Kasumi-1 (cell line): ENCODE results near the gene MRPL42.
"Not testable (repeated sequence)": the region's sequence is repeated elsewhere in the genome, so short reads cannot be mapped to it uniquely, and the experiment has no call there.

ENCODE experiments used
- DNase-seq, 2 experiments: peaks; one replicate each; lab custom pipeline; 2025; lab: John Stamatoyannopoulos, UW

MRPL42 gene

GRCh38 chr12:93447555-93448290 is 19.6 kb upstream of the MRPL42 start:
- DNase-seq, result no peak

DNA sequence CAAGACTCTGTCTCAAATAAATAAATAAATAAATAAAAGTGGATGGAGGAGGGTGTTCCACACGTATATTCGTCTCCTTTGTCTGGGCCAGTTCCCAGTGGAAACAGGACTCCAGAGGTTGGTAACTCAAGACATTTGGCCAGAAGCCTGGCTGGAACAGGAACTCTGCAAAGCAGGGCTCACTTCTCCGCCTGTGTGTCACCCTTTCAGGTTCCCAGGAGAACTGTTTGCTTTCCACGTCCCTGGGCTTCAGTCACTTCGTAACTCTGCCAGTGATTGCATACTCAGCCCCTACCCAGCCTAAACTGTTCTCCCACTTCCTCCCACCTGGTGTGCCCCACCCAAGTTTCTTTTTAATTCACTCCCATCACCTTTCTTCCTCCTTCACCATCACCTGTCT is 18.5 kb upstream of the MRPL42 start:
- DNase-seq, result no peak

DNA sequence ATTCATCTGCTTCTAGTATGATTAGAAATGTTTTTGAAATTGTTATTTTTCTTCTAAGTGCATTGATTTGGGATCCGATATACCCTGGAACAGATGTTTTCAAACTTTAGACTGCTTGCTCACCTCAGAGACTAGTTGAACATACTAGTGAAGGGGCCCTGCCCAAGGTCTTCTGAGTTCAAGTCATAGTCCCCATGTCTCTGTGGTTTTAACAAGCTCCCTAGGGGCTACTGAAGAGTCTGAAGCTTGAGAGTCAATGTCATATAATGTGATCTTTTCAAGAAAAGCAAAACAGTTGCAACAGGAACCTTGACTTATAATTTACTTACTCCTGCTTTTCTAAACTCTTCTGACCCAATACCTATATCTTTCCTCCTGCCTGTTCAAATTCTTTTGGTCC is 18.0 kb upstream of the MRPL42 start:
- no peak for DNase-seq

DNA sequence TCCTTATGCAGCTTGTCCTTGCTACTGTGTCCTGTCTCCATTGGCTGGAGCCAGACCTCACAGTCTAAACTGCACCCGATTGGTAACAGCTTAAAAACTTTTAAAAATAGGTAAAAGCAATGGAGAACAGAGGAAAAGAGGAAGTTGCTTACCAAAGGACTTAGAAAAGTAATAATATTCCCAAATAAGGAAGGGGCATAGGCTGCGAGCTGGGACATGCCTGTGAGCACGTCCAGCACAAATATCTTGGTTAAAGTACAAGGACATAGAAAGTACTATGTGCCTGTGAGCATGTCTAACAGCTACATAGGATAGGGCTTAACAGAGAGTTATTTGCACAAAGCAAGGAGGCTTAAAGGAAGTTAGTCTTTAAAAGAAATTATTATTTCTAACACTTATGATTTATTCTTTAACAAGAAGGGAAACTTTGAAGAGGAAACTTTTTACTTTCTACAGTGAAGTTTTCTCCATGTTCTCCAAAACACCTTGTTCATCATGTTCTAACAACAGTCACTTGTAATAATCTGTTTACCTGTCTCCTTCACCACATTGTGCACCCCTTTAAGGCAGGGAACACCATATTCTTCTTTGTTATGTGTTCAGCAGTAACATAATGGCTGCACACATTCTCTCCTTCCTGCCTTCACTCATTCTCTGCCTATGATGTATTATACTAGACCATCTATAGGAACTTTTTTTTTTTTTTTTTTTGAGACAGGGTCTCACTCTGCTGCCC is 15.7 kb upstream of the MRPL42 start:
- DNase-seq, result peak; percentile 32 to 40

DNA sequence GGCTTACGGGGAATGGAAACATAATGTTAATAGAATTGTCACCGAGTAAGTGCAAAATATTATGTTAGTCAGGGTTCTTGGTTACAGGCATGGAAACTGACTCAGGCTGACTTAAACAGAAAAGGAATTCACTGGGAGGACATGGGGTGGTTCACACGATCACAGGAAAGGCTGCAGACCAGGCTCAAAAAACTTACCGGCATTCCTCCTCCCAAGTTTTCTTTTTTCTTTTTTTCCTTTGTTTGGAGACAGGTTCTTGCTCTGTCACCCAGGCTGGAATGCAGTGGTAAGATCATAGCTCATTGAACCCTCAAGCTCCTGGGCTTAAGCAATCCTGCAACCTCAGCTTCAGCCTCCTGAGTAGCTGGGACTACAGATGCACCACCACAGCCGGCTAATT is 13.7 kb upstream of the MRPL42 start:
- no peak for DNase-seq

DNA sequence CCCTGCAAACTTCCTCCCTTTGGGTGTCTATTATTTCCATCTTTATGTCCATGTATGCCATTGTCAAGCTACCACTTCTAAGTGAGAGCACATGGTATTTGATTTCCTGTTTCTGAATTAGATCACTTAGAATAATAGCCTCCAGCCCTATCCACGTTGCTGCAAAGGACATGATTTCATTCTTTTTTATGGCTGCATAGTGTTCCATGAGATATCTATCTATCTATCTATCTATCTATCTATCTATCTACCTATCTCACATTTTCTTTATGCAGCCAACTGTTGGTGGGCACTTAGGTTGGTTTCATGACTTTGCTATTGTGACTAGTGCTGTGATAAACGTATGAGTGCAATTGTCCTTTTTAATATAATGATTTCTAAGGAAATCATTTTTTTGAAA is 11.2 kb upstream of the MRPL42 start:
- DNase-seq, result no peak

GRCh38 chr12:93459097-93459496 is 8.2 kb upstream of the MRPL42 start:
- DNase-seq, result no peak

DNA sequence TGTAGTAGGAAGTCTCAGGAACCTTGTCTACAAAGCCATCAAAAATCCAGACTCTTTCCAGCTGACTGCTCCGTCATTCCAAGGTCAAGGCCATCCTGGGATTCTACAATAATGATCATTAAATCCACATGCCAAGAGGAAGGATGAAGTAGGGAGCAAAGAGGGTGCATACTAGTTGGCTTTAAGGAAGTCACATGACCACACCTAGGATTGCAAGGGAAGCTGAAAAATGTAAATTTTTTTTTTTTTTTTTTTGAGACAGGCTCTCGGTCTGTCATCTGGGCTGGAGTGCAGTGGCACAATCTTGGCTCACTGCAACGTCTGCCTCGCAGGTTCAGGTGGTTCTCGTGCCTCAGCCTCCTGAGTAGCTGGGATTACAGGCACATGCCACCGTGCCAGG is 7.3 kb upstream of the MRPL42 start:
- peak in 1 of 2 experiments; percentile 14 for DNase-seq

DNA sequence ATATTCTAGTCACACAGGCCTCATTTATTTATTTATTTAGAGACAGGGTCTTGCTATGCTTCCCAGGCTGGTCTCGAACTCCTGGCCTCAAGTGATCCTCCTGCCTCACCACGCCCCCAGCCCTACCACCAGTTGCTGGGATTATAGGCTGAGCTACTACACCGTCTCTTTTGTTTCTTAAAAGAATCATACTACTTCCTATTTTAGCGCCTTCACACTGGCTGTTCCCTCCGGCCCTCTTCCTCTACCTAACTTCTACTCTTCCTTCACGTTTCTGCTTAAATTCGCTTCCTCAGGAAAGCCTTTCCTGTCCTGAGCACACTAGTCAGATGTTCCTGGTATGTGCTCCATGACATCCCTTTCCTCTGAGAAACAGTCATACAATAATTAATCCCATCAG is 6.4 kb upstream of the MRPL42 start:
- DNase-seq, result peak; percentile 50 to 70

DNA sequence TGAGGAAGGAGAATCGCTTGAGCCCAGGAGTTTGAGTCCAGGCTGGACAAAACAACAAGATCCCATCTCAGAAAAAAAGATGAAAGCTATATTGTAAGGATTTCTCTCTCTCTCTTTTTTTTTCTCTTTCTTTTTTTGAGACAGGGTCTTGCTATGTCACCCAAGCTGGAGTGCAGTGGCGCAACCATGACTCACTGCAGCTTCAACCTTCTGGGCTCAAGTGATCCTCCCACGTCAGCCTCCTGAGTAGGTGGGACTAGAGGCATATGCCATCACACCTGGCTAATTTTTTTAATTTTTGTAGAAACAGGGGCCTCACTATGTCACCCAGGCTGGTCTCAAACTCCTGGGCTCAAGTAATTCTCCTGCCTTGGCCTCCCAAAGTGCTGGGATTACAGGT is 5.8 kb upstream of the MRPL42 start:
- DNase-seq, result no peak

DNA sequence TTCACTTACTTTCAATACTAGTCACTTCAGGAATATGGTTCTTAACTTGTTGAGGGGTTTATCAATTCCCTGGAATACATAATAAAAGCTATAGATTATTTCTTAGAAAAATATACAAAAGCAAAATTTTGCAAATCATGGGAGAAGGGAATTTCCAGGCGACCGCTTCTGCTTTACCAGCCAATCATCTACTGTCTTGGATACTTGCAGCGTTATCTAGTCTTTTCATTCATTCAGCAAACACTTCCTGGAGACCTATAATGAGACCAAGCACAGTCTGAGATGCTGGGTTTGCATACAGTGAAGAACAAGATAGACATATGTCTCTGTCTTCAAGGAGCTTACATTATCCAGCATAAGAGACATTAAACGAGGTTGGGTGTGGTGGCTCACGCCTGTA is 1.5 kb upstream of the MRPL42 start:
- no peak for DNase-seq

GRCh38 chr12:93466625-93467350 is 526 bp upstream of the MRPL42 start:
- DNase-seq, result no peak

GRCh38 chr12:93468008-93468371 is 676 bp downstream of the MRPL42 start:
- no peak for DNase-seq

DNA sequence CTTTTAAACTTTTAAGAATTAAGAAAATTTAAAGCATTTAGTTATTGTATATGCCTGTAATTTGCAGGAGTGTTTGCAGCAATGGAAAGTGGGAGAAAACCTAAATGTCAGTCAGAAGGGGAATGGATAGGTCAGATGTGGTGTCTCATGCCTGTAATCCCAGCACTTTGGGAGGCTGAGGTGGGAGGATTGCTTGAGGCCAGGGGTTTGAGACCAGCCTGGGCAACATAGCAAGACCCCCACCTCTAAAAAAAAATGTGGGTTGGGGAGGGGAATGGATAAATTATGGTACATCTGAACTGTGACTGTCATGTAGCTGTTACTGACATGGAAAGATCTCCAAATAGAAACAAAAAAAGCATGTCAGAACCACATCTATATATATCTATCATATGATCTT is 2.1 kb downstream of the MRPL42 start:
- DNase-seq, result no peak

DNA sequence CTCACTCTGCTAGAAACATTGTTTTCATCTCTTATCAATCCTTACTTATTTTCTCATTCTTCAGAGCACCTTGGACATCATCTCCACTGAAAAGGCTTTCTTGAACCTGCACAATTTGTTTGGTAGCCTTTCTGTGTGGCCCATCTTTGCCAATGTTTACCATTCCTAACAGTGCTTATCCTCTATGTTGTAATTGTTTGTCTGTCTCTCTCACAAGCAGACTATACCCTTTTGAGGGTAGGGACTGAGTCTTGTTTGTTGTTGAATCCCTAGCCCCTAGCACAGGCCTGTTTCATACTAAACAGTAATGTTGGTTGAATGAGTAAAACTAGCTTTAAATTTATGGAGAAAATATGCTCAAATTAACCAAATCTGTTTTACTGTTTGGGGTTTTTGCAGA is 9.2 kb downstream of the MRPL42 start:
- DNase-seq, result no peak

DNA sequence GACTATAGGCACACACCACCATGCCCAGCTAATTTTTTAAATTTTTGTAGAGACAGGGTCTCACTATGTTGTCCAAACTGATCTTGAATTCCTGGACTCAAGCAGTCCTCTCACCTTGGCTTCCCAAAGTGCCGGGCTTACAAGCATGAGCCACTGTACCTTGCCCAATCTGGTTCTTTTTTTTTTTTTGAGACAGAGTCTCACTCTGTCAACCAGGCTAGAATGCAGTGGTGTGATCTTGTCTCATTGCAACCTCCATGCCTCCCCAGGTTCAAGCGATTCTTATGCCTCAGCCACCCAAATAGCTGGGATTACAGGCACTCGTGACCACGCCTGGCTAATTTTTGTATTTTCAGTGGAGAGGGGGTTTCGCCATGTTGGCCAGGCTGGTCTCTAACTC is 15.4 kb downstream of the MRPL42 start:
- no peak for DNase-seq

GRCh38 chr12:93483151-93483807 is 16.0 kb downstream of the MRPL42 start:
- DNase-seq, result no peak

- no peak for DNase-seq
Measured at GRCh38 chr12:93484315-93484981, 17.1 kb downstream of the MRPL42 start.

DNA sequence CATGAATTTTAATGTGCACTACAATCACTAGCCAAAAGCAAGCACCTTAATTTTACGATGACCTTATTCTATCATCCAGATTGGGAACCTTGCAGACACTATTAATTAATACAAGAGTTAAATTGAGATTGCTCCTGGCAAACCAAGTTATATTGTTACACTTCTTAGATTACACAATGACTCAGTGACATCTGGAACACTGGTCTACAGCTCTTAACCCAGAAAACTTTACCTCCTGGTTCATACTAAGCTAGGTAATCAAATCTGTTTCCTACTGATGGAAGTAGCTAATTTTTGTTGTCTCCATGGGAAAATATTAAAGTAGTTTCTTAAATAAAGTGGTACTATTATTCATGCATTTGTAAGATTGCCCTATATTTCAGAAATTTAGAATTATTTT is 25.5 kb downstream of the MRPL42 start:
- DNase-seq, result not testable (repeated sequence)

DNA sequence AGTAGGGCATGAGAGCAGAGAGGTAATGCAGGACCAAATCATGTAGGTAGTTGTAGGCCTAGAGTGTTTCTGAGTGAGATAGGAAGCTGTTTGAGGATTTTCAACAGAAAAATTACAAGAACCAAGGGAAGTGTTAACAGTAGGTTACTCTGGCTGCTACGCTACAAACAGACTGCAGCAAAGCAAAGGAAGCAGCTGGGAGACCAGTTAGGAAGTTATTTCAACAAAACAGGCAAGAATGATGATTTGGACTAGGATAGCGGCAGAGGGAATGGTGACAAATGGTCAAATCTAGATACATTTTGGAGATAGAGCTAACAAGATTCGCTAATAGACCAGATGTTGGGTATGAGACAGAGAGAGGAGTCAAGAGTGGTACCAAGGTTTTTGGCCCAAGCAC is 26.8 kb downstream of the MRPL42 start:
- DNase-seq, result no peak

- no peak for DNase-seq
Measured at GRCh38 chr12:93497456-93497855, 30.1 kb downstream of the MRPL42 start.

DNA sequence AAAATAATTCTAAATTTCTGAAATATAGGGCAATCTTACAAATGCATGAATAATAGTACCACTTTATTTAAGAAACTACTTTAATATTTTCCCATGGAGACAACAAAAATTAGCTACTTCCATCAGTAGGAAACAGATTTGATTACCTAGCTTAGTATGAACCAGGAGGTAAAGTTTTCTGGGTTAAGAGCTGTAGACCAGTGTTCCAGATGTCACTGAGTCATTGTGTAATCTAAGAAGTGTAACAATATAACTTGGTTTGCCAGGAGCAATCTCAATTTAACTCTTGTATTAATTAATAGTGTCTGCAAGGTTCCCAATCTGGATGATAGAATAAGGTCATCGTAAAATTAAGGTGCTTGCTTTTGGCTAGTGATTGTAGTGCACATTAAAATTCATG is 31.5 kb downstream of the MRPL42 start:
- DNase-seq, result not testable (repeated sequence)
